Adrenal gland (tissue), 5 donors: ENCODE measurements around the gene ROR1.

Experiments
- CTCF ChIP-seq, 6 experiments: fragments of 450-650 bp in 4 of 6; fragments of 200-600 bp in 2 of 6; sonication (generic) in 1 of 6; IDR thresholded peaks; 1 replicate in 5 of 6; 2 replicates in 1 of 6; pipeline versions ENCODE4 v1.5.1 to v1.8.0; 2016 to 2021; ENCODE audit warnings: antibody characterized with exemption in 6 of 6, mild to moderate bottlenecking in 2 of 6, moderate library complexity in 1 of 6
- POLR2A ChIP-seq, 2 donors: fragments of 450-650 bp; IDR thresholded peaks; one replicate each; pipeline ENCODE4 v1.6.1; 2017; ENCODE audit warnings: antibody characterized with exemption in 2 of 2, mild to moderate bottlenecking in 2 of 2, moderate library complexity in 1 of 2
- donor health status: DM: no; HTN: no; CAD: no.

GRCh38 chr1:63770381-63770780 is 3.4 kb upstream of the ROR1 start:
- TF ChIP-seq CTCF (IDR thresholded peaks at IDR 0.05) (no peak), POLR2A (IDR thresholded peaks at IDR 0.05) (no peak)
